ENCODE data around the gene AFF3. TPM values are rescaled to one million over a fixed set of nuclear protein-coding genes. Genes with fewer than 3 reads are reported as not detected.

AFF3 gene
- total and polyA plus RNA-seq, 2 donors (not counting 3 experiments of a cell fraction or from before 2014, with no cell fraction given), result 0.06 to 0.07 TPM

- BruUV-seq (replicated peaks), result no TSS peak
- no peak for TF ChIP-seq CTCF (IDR thresholded peaks at IDR 0.05; ENCODE audit: extremely low read depth in 1 of 2, insufficient read depth in 1 of 2, low read depth in 1 of 2, low read length in 2 of 2)
- no peak for TF ChIP-seq JUN (IDR thresholded peaks at IDR 0.05; ENCODE audit: borderline replicate concordance, insufficient read depth, insufficient read length, low read depth)
- TF ChIP-seq POLR2AphosphoS5 (IDR thresholded peaks at IDR 0.05; ENCODE audit: insufficient read depth, low read depth, low read length), result no peak
- no peak for TF ChIP-seq EZH2 (IDR thresholded peaks at IDR 0.05; ENCODE audit: borderline replicate concordance, low read depth, low read length, severe bottlenecking)
- no peak for TF ChIP-seq FOS (IDR thresholded peaks at IDR 0.05; ENCODE audit: borderline replicate concordance, insufficient read depth, low read length)
- no peak for TF ChIP-seq MYC (IDR thresholded peaks at IDR 0.05; ENCODE audit: low read depth, low read length)
- TF ChIP-seq GATA2 (IDR thresholded peaks at IDR 0.05; ENCODE audit: insufficient read depth, insufficient read length, low read depth, low read length), result no peak
- TF ChIP-seq MAX (IDR thresholded peaks at IDR 0.05; ENCODE audit: insufficient read depth, insufficient read length), result no peak
- no peak for TF ChIP-seq POLR2A (IDR thresholded peaks at IDR 0.05; ENCODE audit: low read depth, low read length)
- Histone ChIP-seq H3K27ac (ENCODE audit: insufficient read depth, low read depth, low read length) (no peak overlapping the region), H3K9me3 (replicated peaks; ENCODE audit: control insufficient read depth, insufficient read depth, low read length) (no peaks in the 10 kb centered on the region), H2AFZ (ENCODE audit: low read depth, low read length) (no peak overlapping the region), H3K4me3 (replicated peaks in 1 of 3; ENCODE audit: insufficient read depth in 1 of 3, low read depth in 1 of 3, low read length in 3 of 3) (no peak overlapping the region), H4K20me1 (replicated peaks; ENCODE audit: control insufficient read depth, extremely low read depth, insufficient read depth, low read length) (no peaks in the 10 kb centered on the region), H3K9ac (replicated peaks; ENCODE audit: extremely low read depth, insufficient read depth, low read length) (no peak overlapping the region), H3K79me2 (ENCODE audit: control insufficient read depth, insufficient read depth, low read length) (no peaks in the 10 kb centered on the region), H3K27me3 (ENCODE audit: control insufficient read depth in 2 of 2, insufficient read depth in 2 of 2, low read length in 2 of 2) (peaks cover 0 to 5% of the 10 kb centered on the region in 2 experiments), H3K9me1 (replicated peaks; ENCODE audit: control insufficient read depth, extremely low read depth, insufficient read depth, low read length) (no peaks in the 10 kb centered on the region), H3K36me3 (ENCODE audit: control insufficient read depth in 2 of 2, extremely low read depth in 1 of 2, insufficient read depth in 2 of 2, low read length in 2 of 2) (no peaks in the 10 kb centered on the region), H3K4me2 (ENCODE audit: insufficient read depth, low read length) (no peak overlapping the region), H3K4me1 (ENCODE audit: control insufficient read depth, extremely low read depth, insufficient read depth, low read length) (no peaks in the 10 kb centered on the region)
- DNase-seq (ENCODE audit: low read depth, low spot score) (no peak), FAIRE-seq (no peak)
- ChIA-PET CTCF (no interaction called here), POLR2A (no interaction called here)
- dilution Hi-C loops (cut with MboI; ENCODE audit: extremely low pct_ligation_motif_present, low sequenced_read_pairs) (no loop called here), intact Hi-C loops (cut with micrococcal nuclease) (no loop called here)
Observed at GRCh38 chr2:99520813-99521212, 621.6 kb downstream of the AFF3 start.
